ENCODE results near the gene CYTH1. TPM values are rescaled to one million over a fixed set of nuclear protein-coding genes. Genes with fewer than 3 reads are reported as not detected.

Gene CYTH1
- total and polyA plus RNA-seq, 10 of the 15 experiments (the other 5 are each of a cell fraction or from before 2014, with no cell fraction given), result 6.6 to 188 (median 145) TPM

DNA sequence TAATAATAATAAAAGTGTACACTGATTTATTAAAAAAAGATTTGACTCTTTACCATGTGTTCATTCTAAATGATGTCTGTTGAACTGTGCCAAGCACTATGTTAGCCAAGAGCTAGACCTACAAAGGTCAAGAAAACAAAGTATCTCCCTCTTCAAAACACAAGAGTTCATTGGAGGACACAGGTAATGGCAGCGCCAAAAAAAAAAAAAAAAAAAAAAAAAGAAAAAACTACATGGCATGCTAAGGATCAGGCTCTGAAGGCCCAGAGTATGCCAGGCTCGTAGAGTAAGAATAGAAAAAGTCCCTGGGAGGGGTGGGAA is 35.2 kb downstream of the CYTH1 start:
- POLR2A ChIA-PET, result interaction anchor here (0.6 to 4.7 kb wide), 11 partner anchors 9 to 932 kb away, joined by 3 to 29 read pairs (median 4); no protein-coding TSS in a partner anchor
- RAD21 ChIA-PET (ENCODE audit: unreplicated experiment), result interaction anchor here (0.6 to 6.2 kb wide), 12 partner anchors 9 to 50 kb away, joined by 3 to 58 read pairs (median 6); partner anchors contain the start of gene CYTH1
- DNase-seq (ENCODE audit: low read depth, low spot score) (no peak), FAIRE-seq (no peak), ATAC-seq (no peak)
- no peak for TF ChIP-seq RELA (IDR thresholded peaks at IDR 0.05; ENCODE audit: borderline replicate concordance, partially characterized antibody)
- TF ChIP-seq SIN3A (IDR thresholded peaks at IDR 0.05; ENCODE audit: low read depth, low read length), result no peak
- no peak for TF ChIP-seq BHLHE40 (IDR thresholded peaks at IDR 0.05; ENCODE audit: borderline replicate concordance in 1 of 2, low read depth in 2 of 2, low read length in 1 of 2)
- TF ChIP-seq YY1 (IDR thresholded peaks at IDR 0.05; ENCODE audit: low read depth, low read length), result no peak
- no peak for TF ChIP-seq TBL1XR1 (IDR thresholded peaks at IDR 0.05; ENCODE audit: low read depth, low read length)
- TF ChIP-seq MEF2A (IDR thresholded peaks at IDR 0.05; ENCODE audit: insufficient read depth, low read depth, low read length), result no peak
- TF ChIP-seq BCL11A (IDR thresholded peaks at IDR 0.05; ENCODE audit: low read depth, low read length), result no peak
- no peak for TF ChIP-seq ATF7 (IDR thresholded peaks at IDR 0.05; ENCODE audit: low read depth)
- TF ChIP-seq, protein P1, sequence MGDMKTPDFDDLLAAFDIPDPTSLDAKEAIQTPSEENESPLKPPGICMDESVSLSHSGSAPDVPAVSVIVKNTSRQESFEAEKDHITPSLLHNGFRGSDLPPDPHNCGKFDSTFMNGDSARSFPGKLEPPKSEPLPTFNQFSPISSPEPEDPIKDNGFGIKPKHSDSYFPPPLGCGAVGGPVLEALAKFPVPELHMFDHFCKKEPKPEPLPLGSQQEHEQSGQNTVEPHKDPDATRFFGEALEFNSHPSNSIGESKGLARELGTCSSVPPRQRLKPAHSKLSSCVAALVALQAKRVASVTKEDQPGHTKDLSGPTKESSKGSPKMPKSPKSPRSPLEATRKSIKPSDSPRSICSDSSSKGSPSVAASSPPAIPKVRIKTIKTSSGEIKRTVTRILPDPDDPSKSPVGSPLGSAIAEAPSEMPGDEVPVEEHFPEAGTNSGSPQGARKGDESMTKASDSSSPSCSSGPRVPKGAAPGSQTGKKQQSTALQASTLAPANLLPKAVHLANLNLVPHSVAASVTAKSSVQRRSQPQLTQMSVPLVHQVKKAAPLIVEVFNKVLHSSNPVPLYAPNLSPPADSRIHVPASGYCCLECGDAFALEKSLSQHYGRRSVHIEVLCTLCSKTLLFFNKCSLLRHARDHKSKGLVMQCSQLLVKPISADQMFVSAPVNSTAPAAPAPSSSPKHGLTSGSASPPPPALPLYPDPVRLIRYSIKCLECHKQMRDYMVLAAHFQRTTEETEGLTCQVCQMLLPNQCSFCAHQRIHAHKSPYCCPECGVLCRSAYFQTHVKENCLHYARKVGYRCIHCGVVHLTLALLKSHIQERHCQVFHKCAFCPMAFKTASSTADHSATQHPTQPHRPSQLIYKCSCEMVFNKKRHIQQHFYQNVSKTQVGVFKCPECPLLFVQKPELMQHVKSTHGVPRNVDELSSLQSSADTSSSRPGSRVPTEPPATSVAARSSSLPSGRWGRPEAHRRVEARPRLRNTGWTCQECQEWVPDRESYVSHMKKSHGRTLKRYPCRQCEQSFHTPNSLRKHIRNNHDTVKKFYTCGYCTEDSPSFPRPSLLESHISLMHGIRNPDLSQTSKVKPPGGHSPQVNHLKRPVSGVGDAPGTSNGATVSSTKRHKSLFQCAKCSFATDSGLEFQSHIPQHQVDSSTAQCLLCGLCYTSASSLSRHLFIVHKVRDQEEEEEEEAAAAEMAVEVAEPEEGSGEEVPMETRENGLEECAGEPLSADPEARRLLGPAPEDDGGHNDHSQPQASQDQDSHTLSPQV (IDR thresholded peaks at IDR 0.05), result no peak
- TF ChIP-seq BACH1 (IDR thresholded peaks at IDR 0.05; ENCODE audit: borderline replicate concordance), result no peak
- no peak for TF ChIP-seq ASH2L (IDR thresholded peaks at IDR 0.05; ENCODE audit: borderline replicate concordance, low read depth)
- TF ChIP-seq EED (IDR thresholded peaks at IDR 0.05; ENCODE audit: low read depth), result no peak
- TF ChIP-seq NFYB (IDR thresholded peaks at IDR 0.05; ENCODE audit: insufficient read depth, low read depth, low read length), result no peak
- TF ChIP-seq IRF4 (IDR thresholded peaks at IDR 0.05; ENCODE audit: low read depth, low read length), result no peak
- TF ChIP-seq MEF2B (IDR thresholded peaks at IDR 0.05; ENCODE audit: partially characterized antibody, poor library complexity, severe bottlenecking), result no peak
- no peak for TF ChIP-seq JUND (IDR thresholded peaks at IDR 0.05; ENCODE audit: low read depth, low read length)
- no peak for TF ChIP-seq EZH2 (IDR thresholded peaks at IDR 0.05; ENCODE audit: borderline replicate concordance, control insufficient read depth, low read depth, low read length)
- TF ChIP-seq, protein P2, sequence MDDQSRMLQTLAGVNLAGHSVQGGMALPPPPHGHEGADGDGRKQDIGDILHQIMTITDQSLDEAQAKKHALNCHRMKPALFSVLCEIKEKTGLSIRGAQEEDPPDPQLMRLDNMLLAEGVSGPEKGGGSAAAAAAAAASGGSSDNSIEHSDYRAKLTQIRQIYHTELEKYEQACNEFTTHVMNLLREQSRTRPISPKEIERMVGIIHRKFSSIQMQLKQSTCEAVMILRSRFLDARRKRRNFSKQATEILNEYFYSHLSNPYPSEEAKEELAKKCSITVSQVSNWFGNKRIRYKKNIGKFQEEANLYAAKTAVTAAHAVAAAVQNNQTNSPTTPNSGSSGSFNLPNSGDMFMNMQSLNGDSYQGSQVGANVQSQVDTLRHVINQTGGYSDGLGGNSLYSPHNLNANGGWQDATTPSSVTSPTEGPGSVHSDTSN (IDR thresholded peaks at IDR 0.05; ENCODE audit: insufficient replicate concordance, low read depth, low read length), result no peak
- CTCF ChIA-PET, result interaction anchor here (0.7 to 5.0 kb wide), 10 partner anchors 9 to 38 kb away, joined by 3 to 56 read pairs (median 5); no protein-coding TSS in a partner anchor
- H4K20me1 ChIP-seq (ENCODE audit: control insufficient read depth, insufficient read depth), result 0 out of 2 replicates have a peak, but pooled peaks cover 2% of the 10 kb centered on the region
- peaks cover 70% of the 10 kb centered on the region for H3K4me1 ChIP-seq (ENCODE audit: control insufficient read depth, insufficient read depth, low read length)
- peak overlapping the region; percentile 79 for H3K27ac ChIP-seq (ENCODE audit: control insufficient read depth, insufficient read depth)
- H3K36me3 ChIP-seq (ENCODE audit: control insufficient read depth in 2 of 2, insufficient read depth in 2 of 2, low read length in 1 of 2), result peaks cover 2 to 5% of the 10 kb centered on the region in 2 experiments; a peak in 2 of 4 replicates
- H3K9me3 ChIP-seq (replicated peaks; ENCODE audit: control insufficient read depth, insufficient read depth, low read length), result no peaks in the 10 kb centered on the region
- SMC1A ChIA-PET (ENCODE audit: uncharacterized antibody, unreplicated experiment), result interaction anchor here (0.8 to 4.6 kb wide), 14 partner anchors 8 to 250 kb away, joined by 3 to 41 read pairs (median 6); no protein-coding TSS in a partner anchor
- no peak overlapping the region for H3K9ac ChIP-seq (ENCODE audit: control insufficient read depth, insufficient read depth, low read length)
- H3K27me3 ChIP-seq (replicated peaks in 1 of 2; ENCODE audit: control insufficient read depth in 2 of 2, insufficient read depth in 2 of 2, low read length in 1 of 2), result no peaks in the 10 kb centered on the region
- H2AFZ ChIP-seq (ENCODE audit: control insufficient read depth, low read depth, low read length), result no peak overlapping the region
- peaks cover 97% of the 10 kb centered on the region for H3K79me2 ChIP-seq (ENCODE audit: control insufficient read depth, insufficient read depth, low read length)
- H3K4me2 ChIP-seq (ENCODE audit: control insufficient read depth, insufficient read depth), result peak overlapping the region; percentile 97; the same call in 1 of the 2 replicates
- WGBS (ENCODE audit: insufficient coverage, insufficient replicate concordance, low lambda C conversion rate, missing lambda C conversion rate), result 38% methylated on average over 1 of the region's 2 CpGs
- intact Hi-C loops (cut with micrococcal nuclease; ENCODE audit: unreplicated experiment) (no loop called here), in situ Hi-C loops (cut with MboI) (no loop called here)
- no TSS peak for BruUV-seq (replicated peaks)
- H3K4me3 ChIP-seq, result no peak overlapping the region

Measured in GM12878 (cell line).